Peyer's patch (tissue), 4 donors: ENCODE results near the gene ANKH. TPM values are rescaled to one million over a fixed set of nuclear protein-coding genes. Genes with fewer than 3 reads are reported as not detected.
"Not testable (repeated sequence)": the region's sequence is repeated elsewhere in the genome, so short reads cannot be mapped to it uniquely, and the experiment has no call there.

Experiments
- DNase-seq, 3 donors: peaks; one replicate each; pipeline ENCODE4 v3.0.0-alpha.2; 2017 to 2019
- H3K27ac ChIP-seq, 4 donors: fragments of 200-600 bp; sonication (generic); one replicate each; pipeline ENCODE4 v1.5.1; 2016 to 2019
- H3K27me3 ChIP-seq, 2 donors: fragments of 200-600 bp; sonication (generic); one replicate each; pipeline ENCODE4 v1.5.1; 2019
- H3K36me3 ChIP-seq, 3 donors: fragments of 200-600 bp; sonication (generic); one replicate each; pipeline ENCODE4 v1.5.1; 2016 to 2019
- H3K4me1 ChIP-seq, 4 donors: fragments of 200-600 bp; sonication (generic); one replicate each; pipeline ENCODE4 v1.5.1; 2016 to 2019
- H3K4me3 ChIP-seq, 4 donors: fragments of 200-600 bp; sonication (generic); 1 replicate in 3 of 4; 2 replicates in 1 of 4; pipeline ENCODE4 v1.5.1; 2016 to 2019; ENCODE audit warnings: mild to moderate bottlenecking in 1 of 4
- H3K9me3 ChIP-seq, 4 donors: fragments of 200-600 bp; sonication (generic); one replicate each; pipeline ENCODE4 v1.5.1; 2016 to 2019; ENCODE audit warnings: mild to moderate bottlenecking in 1 of 4
- CTCF ChIP-seq, 6 experiments: fragments of 450-650 bp in 4 of 6; fragments of 200-600 bp in 2 of 6; sonication (generic) in 1 of 6; IDR thresholded peaks; one replicate each; pipeline ENCODE4 v1.5.1; 2017 to 2019; ENCODE audit warnings: antibody characterized with exemption in 6 of 6, mild to moderate bottlenecking in 3 of 6, moderate library complexity in 1 of 6
- POLR2A ChIP-seq, 2 donors: fragments of 450-650 bp; IDR thresholded peaks; one replicate each; pipeline ENCODE4 v1.5.1; 2017; ENCODE audit warnings: antibody characterized with exemption in 2 of 2, mild to moderate bottlenecking in 2 of 2, moderate library complexity in 2 of 2
- total RNA-seq, 4 donors: library from RNA; depleted of rRNA; stranded (reverse); fragments of >200 nt; gene quantifications; one replicate each; pipeline ENCODE4 v1.1.0, GENCODE V29; 2016

ANKH gene
- total RNA-seq, 4 donors from 2014 or later, result 28.9 to 98.0 (median 96.1) TPM

GRCh38 chr5:14880688-14881087 lies 9.1 kb upstream of the ANKH start:
- H3K4me3 ChIP-seq, result no peak overlapping the region
- no peaks in the 10 kb centered on the region for H3K36me3 ChIP-seq
- H3K27me3 ChIP-seq, result no peaks in the 10 kb centered on the region
- H3K9me3 ChIP-seq, result no peaks in the 10 kb centered on the region
- DNase-seq, result no peak
- TF ChIP-seq POLR2A (IDR thresholded peaks at IDR 0.05) (no peak), CTCF (IDR thresholded peaks at IDR 0.05) (no peak)
- H3K27ac ChIP-seq, result no peak overlapping the region
- no peaks in the 10 kb centered on the region for H3K4me1 ChIP-seq

GRCh38 chr5:14879937-14880589 lies 8.5 kb upstream of the ANKH start:
- no peak overlapping the region for H3K27ac ChIP-seq
- no peaks in the 10 kb centered on the region for H3K9me3 ChIP-seq

GRCh38 chr5:14879393-14879792 lies 7.8 kb upstream of the ANKH start:
- DNase-seq, result no peak
- H3K36me3 ChIP-seq, result no peaks in the 10 kb centered on the region
- H3K27me3 ChIP-seq, result no peaks in the 10 kb centered on the region
- no peaks in the 10 kb centered on the region for H3K9me3 ChIP-seq
- H3K4me1 ChIP-seq, result no peaks in the 10 kb centered on the region
- H3K27ac ChIP-seq, result no peak overlapping the region
- TF ChIP-seq CTCF (IDR thresholded peaks at IDR 0.05), result no peak
- no peak for TF ChIP-seq POLR2A (IDR thresholded peaks at IDR 0.05)
- H3K4me3 ChIP-seq, result no peak overlapping the region

More at GRCh38 chr5:14879937-14880589, 8.5 kb upstream of the ANKH start:
- no peak overlapping the region for H3K4me3 ChIP-seq
- DNase-seq, result no peak
- H3K27me3 ChIP-seq, result no peaks in the 10 kb centered on the region
- TF ChIP-seq CTCF (IDR thresholded peaks at IDR 0.05), result no peak
- no peak for TF ChIP-seq POLR2A (IDR thresholded peaks at IDR 0.05)
- no peaks in the 10 kb centered on the region for H3K4me1 ChIP-seq
- no peaks in the 10 kb centered on the region for H3K36me3 ChIP-seq

DNA sequence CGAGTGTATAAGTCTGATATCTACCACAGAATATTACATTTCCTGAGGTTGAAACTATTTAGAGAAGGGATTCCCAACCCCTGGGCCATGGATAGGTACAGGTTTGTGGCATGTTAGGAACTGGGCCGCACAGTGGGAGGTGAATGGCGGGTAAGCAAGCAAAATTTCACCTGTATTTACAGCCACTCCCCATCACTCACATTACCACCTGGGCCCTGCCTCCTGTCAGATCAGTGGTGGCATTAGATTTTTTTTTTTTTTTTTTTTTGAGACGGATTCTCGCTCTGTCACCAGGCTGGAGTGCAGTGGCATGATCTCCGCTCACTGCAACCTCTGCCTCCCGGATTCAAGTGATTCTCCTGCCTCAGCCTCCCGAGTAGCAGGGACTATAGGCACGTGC lies 6.6 kb upstream of the ANKH start:
- not testable (repeated sequence) for DNase-seq, H3K4me3 ChIP-seq, H3K9me3 ChIP-seq, H3K4me1 ChIP-seq, H3K27me3 ChIP-seq, H3K36me3 ChIP-seq, H3K27ac ChIP-seq

DNA sequence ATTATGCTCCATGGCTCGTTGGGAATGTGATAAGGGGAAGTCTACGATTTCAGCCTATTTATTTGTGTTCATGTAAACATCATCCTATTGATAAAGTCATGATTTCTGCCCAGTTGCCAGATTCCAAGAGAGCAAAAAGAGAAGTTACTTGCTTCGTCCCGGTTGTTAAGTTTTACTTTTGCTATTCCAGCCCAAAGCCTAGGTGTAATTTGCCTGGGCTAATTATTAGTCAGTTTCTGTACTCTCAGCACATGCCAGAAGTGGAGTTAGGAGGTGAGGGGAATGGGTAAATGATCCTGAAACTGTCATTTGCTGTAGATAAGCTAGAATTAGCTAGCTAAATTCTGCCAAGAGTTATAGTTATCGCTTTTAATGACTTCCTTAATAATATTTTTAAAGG lies 4.5 kb upstream of the ANKH start:
- H3K4me3 ChIP-seq, result no peak overlapping the region
- H3K36me3 ChIP-seq, result no peaks in the 10 kb centered on the region
- H3K27me3 ChIP-seq, result no peaks in the 10 kb centered on the region
- TF ChIP-seq POLR2A (IDR thresholded peaks at IDR 0.05) (no peak), CTCF (IDR thresholded peaks at IDR 0.05) (no peak)
- H3K9me3 ChIP-seq, result no peaks in the 10 kb centered on the region
- H3K4me1 ChIP-seq, result peaks cover 0 to 8% (median 0%) of the 10 kb centered on the region in 4 donors
- no peak overlapping the region for H3K27ac ChIP-seq
- DNase-seq, result no peak

- TF ChIP-seq CTCF (IDR thresholded peaks at IDR 0.05) (no peak), POLR2A (IDR thresholded peaks at IDR 0.05) (no peak)
- Histone ChIP-seq H3K4me3 (no peak overlapping the region), H3K9me3 (no peaks in the 10 kb centered on the region), H3K27me3 (no peaks in the 10 kb centered on the region), H3K36me3 (no peaks in the 10 kb centered on the region), H3K4me1 (peaks cover 0 to 20% (median 0%) of the 10 kb centered on the region in 4 donors), H3K27ac (no peak overlapping the region)
- no peak for DNase-seq
These were observed 2.2 kb upstream of the ANKH start for GRCh38 chr5:14873790-14874189.
